NCI-H446 (cell line): ENCODE results near the gene TRPM8.
A peak's percentile ranks its signal among the peaks of the same experiment; 100 is the strongest.
"Not testable (repeated sequence)": the region's sequence is repeated elsewhere in the genome, so short reads cannot be mapped to it uniquely, and the experiment has no call there.

Experiments
- DNase-seq, 2 experiments: peaks; one replicate each; lab custom pipeline; 2025; lab: John Stamatoyannopoulos, UW

The TRPM8 gene

GRCh38 chr2:233936089-233936488, 18.9 kb downstream of the TRPM8 start:
- no peak for DNase-seq

GRCh38 chr2:233938676-233939370, 21.6 kb downstream of the TRPM8 start:
- DNase-seq, result no peak

GRCh38 chr2:233940376-233941276, 23.5 kb downstream of the TRPM8 start:
- no peak for DNase-seq

GRCh38 chr2:233942731-233943130, 25.6 kb downstream of the TRPM8 start:
- no peak for DNase-seq

GRCh38 chr2:233944269-233944668, 27.1 kb downstream of the TRPM8 start:
- DNase-seq, result no peak

GRCh38 chr2:233944722-233945121, 27.5 kb downstream of the TRPM8 start:
- no peak for DNase-seq

GRCh38 chr2:233945146-233945545, 28.0 kb downstream of the TRPM8 start:
- DNase-seq, result no peak

- DNase-seq, result no peak
Measured at GRCh38 chr2:233950078-233950825, 33.1 kb downstream of the TRPM8 start.

- DNase-seq, result no peak
Measured at GRCh38 chr2:233952335-233952734, 35.2 kb downstream of the TRPM8 start.

- no peak for DNase-seq
Measured at GRCh38 chr2:233953087-233953801, 36.1 kb downstream of the TRPM8 start.

- no peak for DNase-seq
Measured at GRCh38 chr2:233960203-233960602, 43.0 kb downstream of the TRPM8 start.

- DNase-seq, result no peak
Measured at GRCh38 chr2:233961905-233962304, 44.7 kb downstream of the TRPM8 start.

GRCh38 chr2:233964581-233964980, 47.4 kb downstream of the TRPM8 start:
- no peak for DNase-seq

- DNase-seq, result no peak
Measured at GRCh38 chr2:233965032-233965603, 47.9 kb downstream of the TRPM8 start.

- DNase-seq, result not testable (repeated sequence)
Measured at GRCh38 chr2:233965646-233966045, 48.5 kb downstream of the TRPM8 start.

- no peak for DNase-seq
Measured at GRCh38 chr2:233966388-233966787, 49.2 kb downstream of the TRPM8 start.

- no peak for DNase-seq
Measured at GRCh38 chr2:233967164-233967563, 50.0 kb downstream of the TRPM8 start.

GRCh38 chr2:233968556-233968955, 51.4 kb downstream of the TRPM8 start:
- DNase-seq, result no peak

GRCh38 chr2:233972460-233972859, 55.3 kb downstream of the TRPM8 start:
- not testable (repeated sequence) for DNase-seq

GRCh38 chr2:233972941-233973575, 55.9 kb downstream of the TRPM8 start:
- peak in 1 of 2 experiments; percentile 47 for DNase-seq

- no peak for DNase-seq
Measured at GRCh38 chr2:233973786-233974185, 56.6 kb downstream of the TRPM8 start.
